DMS53 treated with DMSO at 0.1 percent for 48 hours (cell line): Measurements from ENCODE around the gene HEXIM1.

Experiments used
- DNase-seq: peaks from one replicate; lab custom pipeline; 2025; ENCODE audit not compliant: unreplicated experiment; lab: John Stamatoyannopoulos, UW

HEXIM1 gene

GRCh38 chr17:45148183-45149036, at the start of gene HEXIM1:
Gene HEXIM1 (plus strand): TSS chr17:45148475. CDS start chr17:45149191, 716 bp downstream.
- DNase-seq = peak; percentile 100

- peak; percentile 60 for DNase-seq
Measured at GRCh38 chr17:45098869-45099616, 49.2 kb upstream of the HEXIM1 start.

GRCh38 chr17:45101546-45101882, 46.8 kb upstream of the HEXIM1 start:
- no peak for DNase-seq

DNA sequence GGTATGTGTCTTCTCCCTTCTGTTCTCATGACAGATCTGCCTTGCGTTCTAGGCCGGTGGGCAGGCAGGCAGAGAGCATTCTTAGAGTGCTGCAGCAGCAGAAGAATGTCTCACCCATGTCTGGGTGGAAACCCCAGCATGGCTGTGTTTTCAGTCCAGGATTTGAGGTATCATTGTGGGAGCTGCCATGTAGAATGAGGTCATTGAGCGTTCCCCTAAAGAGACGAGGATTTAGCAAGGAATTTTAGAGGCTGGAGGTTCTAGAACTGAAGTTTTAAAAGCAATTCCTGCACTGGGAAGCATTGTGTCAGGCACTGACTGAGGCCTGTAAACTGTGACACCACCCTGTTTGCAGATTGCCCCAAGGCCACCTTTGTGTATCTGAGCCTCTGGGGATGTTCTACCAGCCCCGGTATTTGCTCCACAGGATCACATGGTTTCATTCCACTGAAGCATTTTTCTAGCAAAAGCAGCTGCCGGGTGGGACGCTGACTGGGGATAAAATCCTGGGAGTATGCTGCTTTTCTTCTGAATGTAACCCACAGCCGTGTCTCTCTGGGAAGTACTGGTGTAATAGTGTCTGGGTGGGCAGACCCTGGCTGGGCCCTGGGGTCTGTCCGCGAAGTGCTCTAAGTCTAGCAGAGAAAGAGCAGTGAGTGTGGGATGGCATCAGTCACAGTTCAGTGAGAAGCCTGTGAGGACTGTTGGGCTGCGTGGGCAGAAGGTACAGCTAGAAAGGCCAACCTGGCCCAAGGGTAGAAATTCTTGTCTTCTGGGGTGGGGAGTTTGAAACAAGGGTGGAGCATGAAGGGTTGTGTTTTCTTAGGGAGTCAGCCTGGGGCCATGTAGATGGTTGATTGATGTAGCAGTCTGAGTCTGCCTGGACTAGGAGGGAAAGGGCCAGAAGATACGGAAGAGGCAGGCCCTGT, 46.1 kb upstream of the HEXIM1 start:
- DNase-seq = no peak

DNA sequence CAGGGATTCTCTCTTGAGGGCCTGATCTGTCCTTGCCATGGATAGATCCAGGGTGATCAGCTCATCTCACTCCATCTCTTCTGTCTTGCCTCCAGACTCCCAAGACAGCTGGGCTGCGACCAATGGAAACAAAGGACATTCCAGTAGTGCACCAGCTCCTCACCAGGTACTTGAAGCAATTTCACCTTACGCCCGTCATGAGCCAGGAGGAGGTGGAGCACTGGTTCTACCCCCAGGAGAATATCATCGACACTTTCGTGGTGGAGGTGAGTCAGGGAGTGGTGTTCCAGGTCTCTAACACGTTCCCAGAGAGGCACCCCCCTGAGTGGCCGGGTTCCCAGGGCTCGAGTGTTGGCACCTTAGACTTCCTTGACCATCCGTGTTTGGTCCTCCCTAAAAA, 45.4 kb upstream of the HEXIM1 start:
- DNase-seq = no peak

GRCh38 chr17:45103269-45103795, 44.9 kb upstream of the HEXIM1 start:
- DNase-seq = no peak

DNA sequence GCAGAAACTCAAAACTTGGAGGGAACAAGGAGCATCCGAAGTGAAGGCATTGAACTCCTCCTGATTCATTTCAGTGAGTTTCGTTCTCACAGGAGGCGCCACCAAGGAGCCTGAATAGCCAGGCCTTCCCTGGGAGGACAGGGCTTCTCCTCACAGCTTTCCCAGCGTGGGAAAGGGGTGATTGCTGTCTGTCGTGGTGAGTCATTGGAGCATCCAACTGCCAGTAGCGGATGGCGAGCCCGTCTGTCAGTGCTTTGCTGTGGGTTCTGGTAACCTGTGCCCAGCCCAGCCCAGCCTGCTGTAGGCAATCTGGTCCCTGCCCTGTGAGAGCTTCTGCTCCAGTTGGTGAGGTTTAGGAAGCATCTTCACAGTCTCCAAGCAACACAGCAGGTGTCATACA, 44.2 kb upstream of the HEXIM1 start:
- no peak for DNase-seq

GRCh38 chr17:45104497-45104896, 43.8 kb upstream of the HEXIM1 start:
- DNase-seq = no peak

DNA sequence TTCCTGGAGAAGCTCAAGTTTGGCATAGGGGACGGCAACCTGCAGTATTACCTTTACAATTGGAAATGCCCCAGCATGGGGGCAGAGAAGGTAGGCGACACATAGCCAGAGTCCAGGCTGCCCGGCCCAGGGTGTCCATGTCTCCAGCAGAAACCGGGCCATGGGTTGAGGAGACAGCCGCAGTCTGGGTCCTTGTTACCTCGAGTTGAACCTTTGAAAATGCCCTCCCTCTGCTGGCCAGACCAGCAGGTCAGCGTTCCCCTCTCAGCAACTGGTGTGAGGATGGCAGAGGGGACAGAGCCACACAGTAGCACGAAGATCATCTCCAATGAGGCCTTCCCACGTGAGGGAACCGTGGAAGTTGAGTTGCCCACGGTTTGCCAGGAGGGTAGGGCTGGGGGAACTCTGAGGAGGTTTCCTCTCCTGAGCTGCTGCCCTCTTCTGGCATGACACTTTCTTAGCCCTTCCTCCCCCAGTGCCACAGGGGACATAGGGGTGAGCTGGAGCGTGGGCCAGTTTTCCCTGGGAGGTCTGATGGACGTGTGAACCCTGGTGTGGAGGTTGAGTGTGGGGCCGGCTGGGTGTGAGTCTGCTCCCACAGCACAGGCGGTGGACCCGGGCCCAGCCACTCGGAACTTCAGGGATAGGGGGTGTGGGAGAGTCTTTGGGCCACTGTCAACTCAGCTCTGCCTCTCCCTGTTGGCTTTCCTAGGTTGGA, 43.2 kb upstream of the HEXIM1 start:
- no peak for DNase-seq

DNA sequence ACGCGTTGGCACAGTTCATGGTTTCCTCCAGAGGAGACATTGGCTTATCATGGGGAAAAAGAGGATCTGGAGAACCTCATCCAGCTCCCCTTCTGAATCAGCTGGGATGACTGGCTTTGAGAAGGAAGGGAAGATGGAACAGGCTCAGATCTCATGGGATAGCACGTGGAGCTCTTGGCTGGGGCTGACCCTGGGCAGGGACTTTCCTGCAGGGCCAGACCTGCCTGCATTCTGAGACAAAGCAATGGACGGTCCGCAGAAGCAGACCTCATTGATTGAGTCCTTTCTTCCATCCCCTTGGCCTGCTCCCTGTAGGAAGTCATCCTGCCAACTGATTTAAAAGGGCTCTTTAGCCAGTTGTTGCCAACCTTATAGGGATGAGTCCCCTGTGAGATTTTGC, 42.2 kb upstream of the HEXIM1 start:
- no peak for DNase-seq

DNA sequence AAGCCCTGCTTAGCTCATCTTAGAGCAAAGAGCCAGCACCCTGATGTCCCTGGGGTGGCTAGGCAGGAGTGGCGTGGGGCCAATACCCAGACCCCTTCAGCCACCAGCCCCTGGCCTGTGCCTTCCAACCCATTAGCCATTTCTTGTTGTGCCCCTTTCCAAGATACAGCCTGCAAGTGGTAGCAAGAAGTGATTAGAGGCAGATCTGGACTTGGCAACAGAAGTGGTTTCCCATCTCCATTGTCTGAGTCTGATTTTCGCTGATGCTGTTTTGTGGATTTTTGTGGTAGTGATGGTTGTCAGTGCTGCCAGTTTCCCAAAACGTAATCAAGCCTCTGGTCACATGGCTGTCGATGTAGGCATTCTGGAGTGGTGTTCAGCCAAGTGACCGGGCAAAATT, 41.7 kb upstream of the HEXIM1 start:
- DNase-seq = no peak

DNA sequence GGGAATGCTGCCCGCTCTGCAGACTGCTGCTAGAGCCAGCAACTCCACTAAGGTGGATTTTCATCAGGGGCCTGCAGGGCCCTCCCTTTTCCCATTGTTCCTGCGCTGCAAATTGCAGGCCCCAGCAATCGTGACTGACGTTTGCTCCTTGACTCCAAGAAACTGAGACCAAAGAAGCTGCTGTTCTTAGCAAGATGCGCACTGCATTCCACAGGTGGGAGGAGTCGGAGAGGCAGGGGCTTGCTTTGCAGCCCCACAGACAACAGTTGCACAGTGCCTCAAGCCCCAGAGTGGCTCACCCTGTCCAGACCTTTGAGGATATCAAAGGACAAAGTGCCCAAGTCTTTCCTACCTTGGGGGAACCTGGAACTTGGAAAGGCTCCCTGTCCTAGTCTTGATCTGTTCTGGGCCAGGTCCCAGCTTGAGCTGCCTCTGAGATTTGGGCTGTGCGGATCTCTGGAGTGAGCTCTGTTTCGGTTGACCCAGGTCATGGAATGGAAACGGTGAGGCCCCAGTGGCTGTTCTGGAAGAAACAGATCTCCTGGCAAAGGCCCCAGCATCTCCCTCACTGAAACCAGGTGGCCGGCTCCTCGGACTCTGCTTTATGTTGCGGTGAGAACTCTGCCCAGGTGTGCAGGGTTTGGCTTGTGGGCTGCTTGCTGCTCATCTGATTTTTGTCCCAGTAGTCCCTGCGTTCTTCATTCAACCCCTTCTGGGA, 40.8 kb upstream of the HEXIM1 start:
- no peak for DNase-seq

- DNase-seq = no peak
Measured at GRCh38 chr17:45108051-45108450, 40.2 kb upstream of the HEXIM1 start.

DNA sequence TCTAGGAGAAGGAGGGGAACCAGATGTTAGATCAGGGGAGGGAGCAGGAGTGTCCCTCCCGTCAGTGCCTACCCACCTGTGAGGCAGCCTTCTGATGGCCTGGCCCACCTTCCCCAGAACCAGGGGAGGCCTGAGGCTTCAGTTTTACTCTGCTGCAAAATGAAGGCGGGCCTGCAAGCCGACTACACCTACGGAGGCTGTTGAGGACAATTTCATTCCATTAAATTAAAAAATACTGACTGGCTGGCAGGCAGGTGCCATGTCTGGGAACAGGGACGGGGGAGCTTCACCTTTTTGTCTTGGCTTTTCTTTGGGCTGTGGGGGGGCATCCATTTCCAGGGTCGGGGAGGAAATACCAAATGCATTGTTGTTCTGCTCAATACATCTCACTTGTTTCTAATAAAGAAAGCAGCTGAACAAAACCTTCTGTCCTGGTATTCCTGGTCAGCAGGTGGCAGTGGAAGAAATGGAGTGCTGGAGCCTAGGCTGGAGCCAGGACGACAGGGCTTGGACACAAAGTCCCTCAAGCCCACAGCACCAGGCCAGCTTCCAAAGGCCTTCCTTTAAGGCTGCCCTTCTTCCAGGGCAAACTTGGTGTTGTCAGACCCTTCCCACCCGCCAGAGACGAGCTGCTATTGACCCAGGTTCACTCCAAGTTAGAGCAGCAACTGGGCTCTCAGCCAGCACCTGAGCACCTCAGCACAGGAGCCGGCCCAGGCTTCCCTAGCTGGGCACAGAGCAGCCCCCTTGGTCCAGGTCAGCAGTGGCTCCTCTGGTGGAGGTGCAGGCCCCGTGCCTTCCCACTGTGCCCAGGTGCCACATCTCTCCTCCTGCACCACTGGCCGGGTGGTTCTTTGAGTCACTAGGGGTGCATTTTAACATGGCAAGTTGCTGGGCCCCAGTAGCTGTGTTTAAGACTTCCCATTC, 39.4 kb upstream of the HEXIM1 start:
- DNase-seq = no peak

- no peak for DNase-seq
Measured at GRCh38 chr17:45110676-45111611, 37.3 kb upstream of the HEXIM1 start.

- no peak for DNase-seq
Measured at GRCh38 chr17:45111850-45112249, 36.4 kb upstream of the HEXIM1 start.

DNA sequence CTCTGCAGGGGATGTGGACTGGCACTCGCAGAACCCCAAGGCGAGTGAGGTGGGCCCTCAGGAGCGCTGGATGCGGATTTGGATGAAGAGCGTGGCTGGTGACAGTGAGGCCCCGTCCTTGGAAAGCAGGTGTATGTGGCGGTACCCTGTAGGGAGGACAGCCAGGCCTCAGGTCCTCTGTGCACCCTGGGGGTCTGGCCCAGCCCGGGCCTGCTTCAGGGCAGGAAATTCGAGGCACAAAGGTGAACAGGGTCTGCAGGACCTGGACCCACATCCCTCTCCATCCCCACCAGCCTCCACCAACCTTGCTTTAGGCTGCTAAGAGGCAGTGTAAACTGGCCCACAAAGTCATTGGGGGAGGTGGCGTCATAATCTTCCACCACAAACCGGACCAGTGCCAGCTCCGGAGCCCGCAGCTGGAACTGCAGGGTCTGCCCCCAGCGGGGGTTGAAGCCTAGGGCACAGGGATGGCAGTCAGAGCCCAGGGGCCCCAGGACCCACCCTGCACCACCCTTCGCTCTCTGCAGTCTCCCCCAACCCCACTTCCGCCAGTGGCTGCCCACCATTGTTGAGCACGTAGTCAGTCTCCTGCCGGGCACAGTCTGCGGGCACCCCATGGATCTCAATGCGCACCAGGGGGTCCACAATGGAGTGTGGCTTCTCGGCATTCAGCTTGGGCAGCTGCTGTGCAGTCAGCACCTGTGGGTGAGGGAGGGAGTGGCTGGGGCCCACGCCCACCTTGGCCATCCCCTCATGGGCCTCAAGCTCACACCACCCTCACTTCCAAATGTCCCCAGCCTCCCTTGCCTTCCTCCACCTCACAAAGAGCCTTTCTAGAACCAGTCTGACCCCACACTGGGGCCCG, 35.5 kb upstream of the HEXIM1 start:
- no peak for DNase-seq
